Measurements from ENCODE around the gene RPS18.
"Not testable (repeated sequence)": the region's sequence is repeated elsewhere in the genome, so short reads cannot be mapped to it uniquely, and the experiment has no call there.

RPS18 gene

DNA sequence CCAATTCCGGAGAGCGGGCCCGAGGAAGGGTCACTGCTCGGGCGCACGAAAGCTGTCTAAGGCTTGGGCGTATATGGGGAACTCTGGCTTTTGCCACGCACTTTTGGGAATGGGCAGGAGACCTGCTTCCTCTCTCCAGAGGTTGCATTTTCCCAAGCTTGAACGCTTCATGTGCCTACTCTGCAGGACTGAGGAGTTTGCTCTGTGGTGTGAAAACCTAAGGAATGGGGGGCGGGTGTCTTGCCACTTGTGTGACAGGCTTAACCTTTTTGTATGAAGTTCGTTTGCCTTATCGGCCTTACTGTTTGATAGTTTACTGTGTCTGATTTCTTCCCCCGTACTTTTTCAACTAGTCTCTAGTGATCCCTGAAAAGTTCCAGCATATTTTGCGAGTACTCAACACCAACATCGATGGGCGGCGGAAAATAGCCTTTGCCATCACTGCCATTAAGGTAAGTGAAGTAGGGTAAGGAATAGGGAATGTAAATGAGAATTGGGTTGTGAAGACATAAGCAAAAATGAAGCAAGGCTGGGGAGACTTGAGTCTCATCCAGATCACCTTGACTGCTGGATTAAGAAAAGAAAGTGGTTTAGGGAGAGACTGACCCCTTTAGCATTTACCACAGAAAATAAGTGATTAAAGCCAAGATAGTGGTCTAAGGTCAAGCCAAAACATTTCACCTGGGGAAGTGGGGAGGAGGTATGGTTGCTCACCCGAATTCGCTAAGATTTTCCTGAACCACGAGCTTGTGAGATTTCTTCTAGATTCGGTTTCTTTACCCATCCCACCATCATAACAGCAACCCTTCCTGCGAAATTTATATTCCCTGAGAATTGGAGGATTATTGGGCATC is 627 bp downstream of the RPS18 start:
- no peak for DNase-seq (ENCODE audit: low read depth, low spot score)

DNA sequence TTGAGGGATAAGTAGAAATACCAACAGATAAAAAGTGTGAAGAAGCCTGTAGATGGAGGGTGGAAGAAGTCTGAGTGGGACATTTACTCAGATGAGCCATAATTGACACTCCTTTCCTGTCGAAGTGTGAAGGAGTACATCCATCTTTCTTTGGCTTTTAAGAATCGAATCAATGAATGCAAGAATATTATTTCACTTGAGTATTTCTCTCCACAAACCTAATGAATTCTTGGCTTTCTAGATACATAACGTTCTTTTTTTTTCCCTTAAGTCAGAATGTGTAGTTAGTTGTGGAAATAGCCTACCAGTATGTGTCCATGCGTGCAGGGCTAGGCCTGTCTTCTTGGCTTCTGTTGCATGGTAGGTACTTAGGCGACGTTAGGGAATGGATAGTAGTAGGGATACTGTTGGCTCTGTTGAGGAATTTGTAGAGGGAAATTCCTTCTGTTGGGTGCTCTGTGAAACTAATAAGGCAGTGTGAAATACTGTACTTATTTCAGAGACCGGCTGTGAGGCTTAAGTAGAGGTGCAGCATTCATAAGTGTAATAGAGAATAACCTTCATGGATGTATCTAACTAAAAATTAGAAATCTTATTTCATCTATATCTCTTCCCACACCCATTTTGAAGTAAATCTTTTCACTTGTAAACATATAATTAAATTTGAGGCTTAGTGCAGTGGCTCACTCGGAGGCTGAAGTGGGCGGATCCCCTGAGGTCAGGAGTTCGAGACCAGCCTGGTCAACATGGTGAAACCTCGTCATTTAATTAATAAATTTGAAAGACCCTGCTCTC is 1.5 kb downstream of the RPS18 start:
- DNase-seq (ENCODE audit: low read depth, low spot score), result no peak

DNA sequence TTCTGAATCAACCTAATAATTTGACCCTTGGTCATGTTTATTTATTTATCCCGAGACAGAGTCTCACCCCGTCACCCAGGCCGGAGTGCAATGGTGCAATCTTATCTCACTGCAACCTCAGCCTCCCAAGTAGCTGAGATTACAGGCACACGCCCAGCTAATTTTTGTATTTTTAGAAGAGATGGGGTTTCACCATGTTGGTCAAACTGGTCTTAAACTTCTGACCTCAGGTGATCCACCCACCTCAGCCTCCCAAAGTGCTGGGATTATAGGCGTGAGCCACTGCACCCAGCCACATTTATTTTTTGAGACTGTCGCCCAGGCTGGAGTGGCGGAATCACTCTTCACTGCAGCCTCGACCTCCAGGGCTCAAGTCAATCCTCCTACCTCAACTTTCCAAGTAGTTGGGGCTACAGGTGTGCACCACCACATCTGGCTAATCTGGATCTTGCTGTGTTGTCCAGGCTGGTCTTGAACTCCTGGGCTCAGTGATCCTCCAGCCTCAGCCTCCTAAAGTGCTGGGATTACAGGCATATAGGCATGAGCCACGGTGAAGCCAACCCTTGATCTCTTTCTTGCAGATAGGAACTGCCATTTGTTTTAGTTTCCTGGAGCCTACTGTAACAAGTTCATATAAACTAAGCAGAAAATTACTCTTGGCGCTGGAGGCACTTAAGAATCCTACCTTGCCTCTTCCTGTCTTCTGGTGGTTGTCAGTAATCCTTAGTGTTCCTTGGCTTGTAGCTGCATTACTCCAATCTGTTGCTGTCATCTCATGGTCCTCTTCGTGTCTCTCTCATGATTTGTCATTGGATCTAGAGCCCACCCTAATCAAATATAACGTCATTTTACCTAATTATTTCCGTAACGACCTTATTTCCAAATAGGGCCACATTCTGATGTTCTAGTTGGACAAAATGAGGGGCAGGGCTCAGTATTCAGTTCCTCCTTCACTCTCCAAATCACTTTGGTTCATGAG is 2.3 kb downstream of the RPS18 start:
- no peak for DNase-seq (ENCODE audit: low read depth, low spot score)

DNA sequence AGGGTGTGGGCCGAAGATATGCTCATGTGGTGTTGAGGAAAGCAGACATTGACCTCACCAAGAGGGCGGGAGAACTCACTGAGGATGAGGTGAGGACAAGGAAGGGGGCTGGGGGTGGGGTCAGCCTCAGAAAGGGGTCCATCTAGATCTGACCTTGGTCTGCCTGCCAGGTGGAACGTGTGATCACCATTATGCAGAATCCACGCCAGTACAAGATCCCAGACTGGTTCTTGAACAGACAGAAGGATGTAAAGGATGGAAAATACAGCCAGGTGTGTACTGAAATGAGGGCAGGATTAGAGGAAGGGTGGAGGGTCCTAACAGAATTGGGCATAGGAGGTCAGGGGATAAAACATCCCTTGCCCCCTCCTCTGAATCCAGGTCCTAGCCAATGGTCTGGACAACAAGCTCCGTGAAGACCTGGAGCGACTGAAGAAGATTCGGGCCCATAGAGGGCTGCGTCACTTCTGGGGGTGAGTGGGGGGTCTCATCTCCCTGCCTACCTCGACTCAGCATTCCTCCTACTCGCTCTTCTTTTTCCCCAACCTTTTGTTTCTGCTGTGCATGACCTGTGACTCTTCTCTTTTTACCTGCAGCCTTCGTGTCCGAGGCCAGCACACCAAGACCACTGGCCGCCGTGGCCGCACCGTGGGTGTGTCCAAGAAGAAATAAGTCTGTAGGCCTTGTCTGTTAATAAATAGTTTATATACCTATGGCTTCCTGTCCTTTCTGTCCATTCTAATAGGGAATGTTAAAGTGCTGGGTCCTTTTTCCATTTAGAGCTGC is 4.1 kb downstream of the RPS18 start:
- DNase-seq (ENCODE audit: low read depth, low spot score), result not testable (repeated sequence)

DNA sequence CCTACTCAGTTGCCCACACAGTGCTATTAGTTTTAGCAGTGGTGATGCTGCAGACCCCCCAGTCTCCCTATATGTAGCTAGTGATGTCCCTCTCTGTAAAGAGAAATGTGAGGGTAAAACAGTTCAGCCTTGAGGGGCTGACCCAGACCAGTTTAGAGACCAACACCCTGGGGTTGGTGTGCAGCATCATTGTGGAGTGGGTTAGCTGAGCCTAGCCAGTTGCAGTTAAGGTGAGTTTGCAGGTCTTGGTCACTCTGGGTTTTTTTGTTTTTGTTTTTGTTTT is 4.6 kb downstream of the RPS18 start:
- no peak for DNase-seq (ENCODE audit: low read depth, low spot score)

DNA sequence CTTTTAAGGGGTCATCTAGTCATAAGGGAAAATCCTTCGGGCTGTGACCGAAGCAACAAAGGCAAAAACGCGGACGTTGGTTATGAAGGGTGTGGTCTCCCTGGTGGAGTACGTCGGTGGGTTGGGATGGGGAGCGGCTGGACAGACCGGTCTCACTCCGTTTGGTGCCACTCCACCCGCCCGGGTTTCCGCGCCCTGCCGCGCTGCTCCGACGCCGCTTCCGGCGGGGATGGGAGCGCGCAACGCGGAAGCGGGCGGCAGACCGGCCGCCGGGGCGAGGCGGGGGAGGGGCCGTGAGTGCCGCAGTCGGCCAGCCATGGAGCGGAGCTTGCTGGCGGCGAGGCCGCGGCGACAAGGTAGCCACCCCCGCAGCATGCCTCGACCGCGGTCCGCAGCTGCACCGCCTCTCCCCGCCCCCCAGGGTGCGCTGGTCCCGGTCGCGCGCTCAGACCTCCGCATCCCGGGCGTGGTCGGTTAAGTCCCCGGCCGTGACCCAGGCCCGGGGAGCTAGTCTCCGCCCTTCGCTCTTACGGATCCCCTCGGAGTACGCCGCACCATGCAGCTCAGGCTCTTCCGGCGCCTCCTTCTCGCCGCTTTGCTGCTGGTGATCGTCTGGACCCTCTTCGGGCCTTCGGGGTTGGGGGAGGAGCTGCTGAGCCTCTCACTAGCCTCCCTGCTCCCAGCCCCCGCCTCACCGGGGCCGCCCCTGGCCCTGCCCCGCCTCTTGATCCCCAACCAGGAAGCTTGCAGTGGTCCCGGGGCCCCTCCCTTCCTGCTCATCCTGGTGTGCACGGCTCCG is 5.2 kb downstream of the RPS18 start, which contains the start of gene B3GALT4:
B3GALT4 (plus strand) TSS at position 260 of the 799 bp plus-strand sequence; CDS start at position 557, 297 bp downstream.
- DNase-seq (ENCODE audit: low read depth, low spot score), result peak; percentile 41

DNA sequence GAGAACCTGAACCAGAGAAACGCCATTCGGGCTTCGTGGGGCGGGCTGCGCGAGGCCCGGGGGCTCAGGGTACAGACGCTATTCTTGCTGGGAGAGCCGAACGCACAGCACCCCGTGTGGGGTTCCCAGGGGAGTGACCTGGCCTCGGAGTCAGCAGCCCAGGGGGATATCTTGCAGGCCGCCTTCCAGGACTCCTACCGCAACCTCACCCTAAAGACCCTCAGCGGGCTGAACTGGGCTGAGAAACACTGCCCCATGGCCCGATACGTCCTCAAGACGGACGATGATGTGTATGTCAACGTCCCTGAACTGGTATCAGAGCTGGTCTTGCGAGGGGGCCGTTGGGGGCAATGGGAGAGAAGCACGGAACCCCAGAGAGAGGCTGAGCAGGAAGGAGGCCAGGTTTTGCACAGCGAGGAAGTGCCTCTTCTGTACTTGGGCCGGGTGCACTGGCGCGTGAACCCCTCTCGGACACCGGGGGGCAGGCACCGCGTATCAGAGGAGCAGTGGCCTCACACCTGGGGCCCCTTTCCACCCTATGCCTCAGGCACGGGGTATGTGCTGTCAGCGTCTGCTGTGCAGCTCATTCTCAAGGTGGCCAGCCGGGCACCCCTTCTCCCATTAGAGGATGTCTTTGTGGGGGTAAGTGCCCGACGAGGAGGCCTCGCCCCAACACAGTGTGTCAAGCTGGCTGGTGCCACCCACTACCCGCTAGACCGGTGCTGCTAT is 6.0 kb downstream of the RPS18 start:
- DNase-seq (ENCODE audit: low read depth, low spot score), result no peak

DNA sequence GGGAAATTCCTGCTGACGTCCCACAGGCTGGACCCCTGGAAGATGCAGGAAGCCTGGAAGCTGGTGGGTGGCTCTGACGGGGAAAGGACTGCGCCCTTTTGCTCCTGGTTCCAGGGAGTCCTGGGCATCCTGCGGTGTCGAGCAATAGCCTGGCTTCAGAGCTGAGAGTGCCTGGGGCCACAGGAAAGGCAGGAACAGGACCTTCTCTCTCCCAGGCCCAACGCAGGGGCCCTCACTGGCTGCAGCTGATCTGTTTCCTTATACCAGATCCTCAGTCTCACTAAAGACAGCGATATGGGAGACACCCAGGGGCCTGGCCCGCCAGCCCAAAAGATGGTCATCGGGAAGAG is 6.5 kb downstream of the RPS18 start:
- no peak for DNase-seq (ENCODE audit: low read depth, low spot score)

DNA sequence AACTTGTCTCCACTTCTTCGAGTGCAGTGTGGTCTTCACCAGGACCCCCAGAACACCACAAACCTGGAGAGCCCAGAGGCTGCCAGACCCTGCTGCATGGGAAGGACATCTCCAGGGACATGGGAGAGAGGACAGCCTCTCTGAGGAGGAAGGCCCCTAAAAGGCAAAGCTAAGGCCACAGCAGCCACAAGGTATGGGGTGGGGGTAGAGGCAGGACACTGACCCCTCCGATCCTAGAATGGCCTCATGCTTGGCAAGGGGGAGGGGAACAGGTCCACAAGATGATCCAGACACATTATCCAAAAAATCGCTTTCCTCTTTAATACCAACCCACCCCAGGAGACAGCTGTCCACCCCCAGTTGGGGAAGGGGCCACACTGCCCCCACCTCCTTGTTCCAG is 6.9 kb downstream of the RPS18 start:
- DNase-seq (ENCODE audit: low read depth, low spot score), result no peak

DNA sequence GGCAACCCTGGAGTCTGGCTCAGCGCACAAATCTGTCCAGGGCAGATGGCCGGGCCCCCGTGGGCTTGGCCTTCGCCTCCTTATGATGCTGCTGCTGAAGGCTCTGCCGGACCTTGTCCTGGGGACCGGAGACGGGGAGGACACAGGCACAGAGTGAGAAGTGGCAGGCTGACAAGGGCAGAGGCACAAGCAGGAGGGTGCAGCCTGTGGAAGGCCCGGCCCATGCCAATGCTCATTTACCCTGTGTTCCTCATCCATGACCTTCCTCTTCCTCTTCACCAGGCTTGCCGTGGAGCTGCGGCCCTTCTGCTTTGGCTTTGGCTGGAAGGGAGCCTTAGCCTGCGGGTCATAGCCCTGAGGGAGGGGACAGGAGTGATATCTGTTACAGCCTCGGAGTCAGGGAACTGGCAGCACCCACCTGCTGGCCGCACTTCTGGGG is 7.4 kb downstream of the RPS18 start:
- DNase-seq (ENCODE audit: low read depth, low spot score), result no peak

DNA sequence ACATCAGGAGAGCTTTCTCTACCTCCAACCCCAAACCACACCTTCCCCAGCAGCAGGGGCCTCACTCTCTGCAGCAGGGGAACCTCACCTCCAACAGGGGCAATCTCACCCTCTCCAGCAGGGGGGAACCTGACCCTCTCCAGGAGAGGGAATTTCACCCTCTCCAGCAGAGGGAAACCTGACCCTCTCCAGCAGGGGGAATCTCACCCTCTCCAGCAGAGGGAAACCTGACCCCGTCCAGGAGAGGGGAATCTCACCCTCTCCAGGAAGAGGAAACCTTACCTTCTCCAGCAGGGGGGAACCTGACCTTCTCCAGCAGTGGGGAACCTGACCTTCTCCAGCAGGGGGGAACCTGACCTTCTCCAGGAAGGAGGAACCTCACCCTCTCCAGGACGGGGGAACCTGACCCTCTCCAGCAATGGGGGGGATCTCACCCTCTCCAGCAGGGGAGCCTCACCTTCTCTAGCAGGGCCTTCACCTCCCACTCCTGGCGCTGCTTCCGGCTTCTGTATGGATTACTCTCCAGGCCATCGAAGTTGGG is 8.2 kb downstream of the RPS18 start:
- DNase-seq (ENCODE audit: low read depth, low spot score), result no peak

DNA sequence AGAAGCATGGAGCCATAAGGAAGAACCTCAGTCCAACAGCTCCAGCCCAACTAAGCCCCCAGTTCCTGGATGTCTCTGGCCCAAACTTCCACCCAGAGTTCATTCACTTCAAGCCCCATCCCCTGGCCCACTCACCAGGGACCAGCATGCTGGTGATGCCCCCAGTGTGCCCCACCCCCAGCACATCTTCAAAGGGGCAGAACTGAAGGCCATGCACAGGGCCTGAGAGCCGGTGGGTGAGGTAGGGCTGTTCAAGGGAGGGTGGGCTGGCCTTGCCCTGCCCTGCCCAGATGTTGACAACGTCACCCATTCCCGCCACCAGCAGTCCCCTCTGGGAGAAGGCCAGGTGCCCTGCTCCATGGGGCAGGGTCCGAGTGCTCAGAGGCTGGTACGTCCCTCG is 8.7 kb downstream of the RPS18 start:
- no peak for DNase-seq (ENCODE audit: low read depth, low spot score)

DNA sequence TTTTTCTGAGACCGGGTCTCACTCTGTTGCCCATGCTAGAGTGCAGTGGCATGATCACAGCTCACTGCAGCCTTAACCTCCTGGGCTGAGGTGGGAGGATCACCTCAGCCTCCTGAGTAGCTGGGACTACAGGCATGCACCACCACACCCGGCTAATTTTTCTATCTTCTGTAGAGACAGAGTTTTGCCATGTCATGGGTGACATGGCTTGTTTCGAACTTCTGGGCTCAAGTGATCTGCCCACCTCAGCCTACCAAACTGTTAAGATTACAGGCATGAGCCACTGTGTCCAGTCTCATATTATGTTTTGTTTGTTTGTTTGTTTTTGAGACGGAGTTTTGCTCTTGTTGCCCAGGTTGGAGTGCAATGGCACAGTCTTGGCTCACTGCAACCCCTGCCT is 13.3 kb downstream of the RPS18 start:
- not testable (repeated sequence) for DNase-seq (ENCODE audit: low read depth, low spot score)

DNA sequence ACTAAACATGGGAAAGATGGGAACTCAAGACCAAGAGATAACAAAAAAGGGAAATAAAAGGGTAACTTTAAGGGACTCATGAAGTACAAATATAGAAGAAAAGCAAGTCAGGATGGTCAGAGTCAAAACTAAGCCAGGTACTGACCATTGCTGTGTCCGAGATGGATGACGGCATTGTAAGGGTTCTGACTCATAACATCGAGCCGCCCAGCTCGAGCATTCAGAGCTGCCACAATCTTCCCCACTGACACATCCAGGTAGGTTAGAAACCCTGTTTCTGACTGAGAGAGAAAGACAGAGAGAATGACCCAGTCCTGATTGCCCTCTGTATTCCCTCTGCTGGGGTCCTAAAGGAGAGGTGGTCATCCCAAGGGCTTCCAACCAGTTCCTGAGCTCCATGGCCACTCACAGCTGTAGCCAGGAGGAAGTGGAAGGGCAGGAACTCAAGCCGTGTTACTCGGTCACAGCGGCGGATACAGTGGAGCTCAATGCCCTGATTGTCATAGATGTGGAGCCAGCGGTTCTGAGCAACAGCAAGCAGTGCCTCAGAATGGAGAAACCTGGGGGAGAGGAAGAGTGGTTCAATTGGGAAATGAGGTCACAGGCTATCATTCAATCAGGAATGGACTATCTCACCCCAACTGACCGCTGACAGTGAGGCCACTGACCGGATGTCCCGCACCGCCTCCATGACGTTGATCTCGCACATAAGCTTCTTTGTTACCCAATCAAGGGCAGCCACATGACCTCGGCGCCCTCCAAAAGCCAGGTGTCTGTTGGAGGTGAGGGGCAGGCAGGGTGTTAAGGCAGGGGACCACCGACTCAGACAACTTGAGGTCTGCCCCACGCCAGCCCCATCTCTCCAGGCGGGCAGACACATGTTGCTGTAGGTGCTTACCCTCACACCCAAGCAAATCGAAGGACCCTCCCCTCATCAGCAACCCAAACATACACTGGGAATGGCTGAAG is 15.4 kb downstream of the RPS18 start:
- no peak for DNase-seq (ENCODE audit: low read depth, low spot score)

DNA sequence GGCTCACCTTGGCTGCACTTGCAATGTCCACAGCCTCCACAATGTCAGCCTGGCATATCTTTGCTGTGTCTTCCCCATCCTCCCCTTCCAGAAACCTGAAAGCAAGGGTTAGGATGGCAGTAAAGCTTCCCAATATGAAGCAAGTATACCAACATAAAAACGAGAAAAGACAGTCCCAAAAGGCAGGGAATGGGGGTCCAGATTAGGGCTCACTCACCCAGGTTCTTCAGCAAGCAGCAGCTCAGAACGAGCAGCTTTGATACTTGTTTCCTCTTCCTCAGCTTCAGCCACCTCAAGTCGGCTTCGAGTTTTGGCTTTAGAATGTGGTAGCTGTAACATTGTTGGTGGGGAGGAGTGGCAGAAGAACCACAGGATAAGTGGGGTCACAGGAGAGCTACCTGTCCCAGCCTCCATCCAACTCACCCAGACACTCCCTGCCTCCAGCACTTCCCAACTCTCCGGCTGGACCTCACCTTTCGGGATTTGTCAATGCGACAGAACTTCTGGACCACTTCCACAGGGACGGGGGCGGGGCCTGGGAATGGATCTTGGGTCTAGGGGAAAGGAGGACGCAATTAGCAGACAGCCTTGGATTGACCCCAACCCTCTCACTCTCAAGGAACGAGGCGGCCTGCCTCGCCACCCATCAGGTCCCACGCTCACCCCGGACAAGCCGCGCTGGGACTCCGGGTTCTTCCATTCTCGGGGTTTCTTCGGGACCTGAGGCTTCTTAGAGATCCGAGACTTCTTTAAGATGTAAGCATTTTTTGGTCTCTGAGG is 16.5 kb downstream of the RPS18 start:
- no peak for DNase-seq (ENCODE audit: low read depth, low spot score)

DNA sequence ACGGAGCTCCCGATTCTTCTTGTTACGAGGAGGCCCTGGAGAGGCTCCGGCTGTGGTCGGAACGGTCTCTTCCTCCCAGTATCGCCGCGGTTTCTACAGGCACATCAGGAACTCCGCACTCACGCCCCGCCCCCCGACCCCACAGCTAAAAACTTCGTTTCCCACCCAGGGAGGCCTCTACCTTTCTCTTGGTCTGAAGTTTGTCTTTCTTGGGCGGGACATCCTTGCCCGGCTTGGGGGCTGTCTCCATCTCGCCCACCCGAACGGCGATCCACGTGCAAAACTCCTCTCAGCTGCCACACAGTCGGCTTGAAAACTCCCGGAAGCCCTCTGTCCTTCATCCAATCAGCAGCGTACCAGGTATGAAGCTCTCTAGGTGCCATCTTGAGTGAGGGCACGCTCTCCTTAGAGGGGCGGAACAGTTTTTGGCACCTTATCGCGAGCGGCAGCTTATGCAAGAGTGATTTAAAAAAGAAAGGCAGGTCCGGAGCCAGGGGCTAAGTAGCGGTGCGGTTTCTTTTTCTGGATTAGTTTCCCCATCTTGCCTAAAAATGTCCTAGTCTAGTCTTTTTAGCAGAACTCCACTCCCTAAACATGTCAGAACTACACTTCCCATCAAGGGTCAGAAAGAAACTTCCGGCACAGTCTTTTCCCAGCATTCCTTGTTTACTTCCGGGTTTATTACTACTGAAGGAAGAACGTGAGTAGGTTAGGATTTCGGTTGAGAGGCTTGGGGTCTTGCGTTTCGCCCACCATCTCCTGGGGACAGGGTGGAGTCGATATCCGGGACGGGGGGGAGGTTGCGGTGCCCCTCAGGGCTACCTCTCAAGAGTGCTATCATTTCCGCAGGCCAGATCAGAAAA is 17.3 kb downstream of the RPS18 start, which contains the start of the genes PFDN6 and WDR46:
PFDN6 (plus strand) TSS at position 681 of the 863 bp plus-strand sequence. CDS start 256 bp downstream, outside the sequence.
WDR46 (minus strand) TSS at position 319 of the 863 bp plus-strand sequence; CDS start at position 250, 69 bp downstream.
- peak; percentile 65 for DNase-seq (ENCODE audit: low read depth, low spot score)
